Cardiac fibroblast (primary cell): ENCODE data around the gene FSD2.
"Not testable (repeated sequence)": the region's sequence is repeated elsewhere in the genome, so short reads cannot be mapped to it uniquely, and the experiment has no call there.

ENCODE experiments used
- DNase-seq, 2 donors: peaks; one replicate each; pipeline versions ENCODE4 v3.0.0 to v3.0.0-alpha.2; 2010; ENCODE audit warnings: low read depth in 2 of 2
- H3K4me3 ChIP-seq, 2 donors: replicated peaks in 1 of 2; 1 replicate in 1 of 2; 2 replicates in 1 of 2; pipeline ENCODE4 v1.5.1; 2011; ENCODE audit warnings: low read depth in 2 of 2, low read length in 2 of 2, mild to moderate bottlenecking in 2 of 2, moderate library complexity in 1 of 2
- CTCF ChIP-seq: IDR thresholded peaks from one replicate; pipeline ENCODE4 v1.5.1; 2011; ENCODE audit warnings: low read depth, mild to moderate bottlenecking, low read length, inconsistent platforms

FSD2 gene

GRCh38 chr15:82774496-82774895, 31.4 kb downstream of the FSD2 start:
- TF ChIP-seq CTCF: no peak
- H3K4me3 ChIP-seq: no peak overlapping the region
- DNase-seq: no peak

- no peak for DNase-seq
- TF ChIP-seq CTCF: no peak
- H3K4me3 ChIP-seq: no peak overlapping the region
Observed at GRCh38 chr15:82771789-82772607, 33.9 kb downstream of the FSD2 start.

GRCh38 chr15:82768414-82769054, 37.3 kb downstream of the FSD2 start:
- H3K4me3 ChIP-seq: no peak overlapping the region
- no peak for TF ChIP-seq CTCF
- DNase-seq: no peak

GRCh38 chr15:82767163-82767829, 38.6 kb downstream of the FSD2 start:
- no peak for DNase-seq
- no peak overlapping the region for H3K4me3 ChIP-seq
- TF ChIP-seq CTCF: no peak

GRCh38 chr15:82766201-82766600, 39.7 kb downstream of the FSD2 start:
- not testable (repeated sequence) for H3K4me3 ChIP-seq, DNase-seq

- no peak overlapping the region for H3K4me3 ChIP-seq
- TF ChIP-seq CTCF: no peak
- no peak for DNase-seq
Observed at GRCh38 chr15:82764740-82765139, 41.1 kb downstream of the FSD2 start.

- DNase-seq: no peak
Observed at GRCh38 chr15:82764117-82764490, 41.8 kb downstream of the FSD2 start.

More at GRCh38 chr15:82764117-82764490, 41.8 kb downstream of the FSD2 start:
- no peak for TF ChIP-seq CTCF
- no peak overlapping the region for H3K4me3 ChIP-seq
